GM12875 (cell line): ENCODE measurements around the gene VGLL4.

Source experiments
- H3K4me3 ChIP-seq: one replicate; pipeline ENCODE4 v1.5.1; 2011; ENCODE audit warnings: low read depth, low read length, control low read depth
- CTCF ChIP-seq: IDR thresholded peaks from 2 replicates; pipeline ENCODE4 v1.5.1; 2011; ENCODE audit warnings: low read depth, mild to moderate bottlenecking, control low read depth, inconsistent platforms, low read length, moderate library complexity, borderline replicate concordance; ENCODE audit not compliant: insufficient read depth

The VGLL4 gene

GRCh38 chr3:11543948-11544387 lies 99.7 kb downstream of the VGLL4 start:
- no peak overlapping the region for H3K4me3 ChIP-seq
- no peak for TF ChIP-seq CTCF

GRCh38 chr3:11543141-11543947 lies 100.4 kb downstream of the VGLL4 start:
- H3K4me3 ChIP-seq: no peak overlapping the region

GRCh38 chr3:11542551-11542950 lies 101.2 kb downstream of the VGLL4 start:
- no peak overlapping the region for H3K4me3 ChIP-seq
- TF ChIP-seq CTCF: no peak

More at GRCh38 chr3:11543141-11543947, 100.4 kb downstream of the VGLL4 start:
- TF ChIP-seq CTCF: no peak

GRCh38 chr3:11541321-11542303 lies 102.1 kb downstream of the VGLL4 start:
- H3K4me3 ChIP-seq: no peak overlapping the region
- no peak for TF ChIP-seq CTCF

- no peak overlapping the region for H3K4me3 ChIP-seq
- TF ChIP-seq CTCF: no peak
These were observed 104.0 kb downstream of the VGLL4 start for GRCh38 chr3:11539677-11540076.

GRCh38 chr3:11539218-11539617 lies 104.5 kb downstream of the VGLL4 start:
- H3K4me3 ChIP-seq: no peak overlapping the region
- no peak for TF ChIP-seq CTCF
